Activated naive CD8-positive, alpha-beta T cell (primary cell): ENCODE data around the gene PPP1R14C.
"Not testable (repeated sequence)": the region's sequence is repeated elsewhere in the genome, so short reads cannot be mapped to it uniquely, and the experiment has no call there.

ENCODE experiments used
- H3K27ac Mint-ChIP-seq: one replicate; pipeline ENCODE4 v1.8.0; 2021; ENCODE audit warnings: mixed read lengths
- H3K27me3 Mint-ChIP-seq: one replicate; pipeline ENCODE4 v1.8.0; 2021; ENCODE audit warnings: mixed read lengths
- H3K36me3 Mint-ChIP-seq: one replicate; pipeline ENCODE4 v1.8.0; 2021; ENCODE audit warnings: mixed read lengths
- H3K4me1 Mint-ChIP-seq: one replicate; pipeline ENCODE4 v1.8.0; 2021; ENCODE audit warnings: low read depth, mixed read lengths
- H3K4me3 Mint-ChIP-seq: one replicate; pipeline ENCODE4 v1.8.0; 2021; ENCODE audit warnings: mild to moderate bottlenecking, mixed read lengths
- H3K9me3 Mint-ChIP-seq: one replicate; pipeline ENCODE4 v1.8.0; 2021; ENCODE audit warnings: low read depth, mixed read lengths

The PPP1R14C gene

GRCh38 chr6:150186129-150186898, 43.5 kb downstream of the PPP1R14C start:
- Mint-ChIP-seq H3K4me1 (no peaks in the 10 kb centered on the region), H3K4me3 (no peak overlapping the region), H3K27me3 (peaks cover 8% of the 10 kb centered on the region), H3K27ac (no peak overlapping the region), H3K9me3 (no peaks in the 10 kb centered on the region), H3K36me3 (no peaks in the 10 kb centered on the region)

GRCh38 chr6:150187433-150187832, 44.6 kb downstream of the PPP1R14C start:
- H3K9me3 Mint-ChIP-seq, H3K4me3 Mint-ChIP-seq, H3K4me1 Mint-ChIP-seq, H3K27me3 Mint-ChIP-seq, H3K36me3 Mint-ChIP-seq, H3K27ac Mint-ChIP-seq: not testable (repeated sequence)

DNA sequence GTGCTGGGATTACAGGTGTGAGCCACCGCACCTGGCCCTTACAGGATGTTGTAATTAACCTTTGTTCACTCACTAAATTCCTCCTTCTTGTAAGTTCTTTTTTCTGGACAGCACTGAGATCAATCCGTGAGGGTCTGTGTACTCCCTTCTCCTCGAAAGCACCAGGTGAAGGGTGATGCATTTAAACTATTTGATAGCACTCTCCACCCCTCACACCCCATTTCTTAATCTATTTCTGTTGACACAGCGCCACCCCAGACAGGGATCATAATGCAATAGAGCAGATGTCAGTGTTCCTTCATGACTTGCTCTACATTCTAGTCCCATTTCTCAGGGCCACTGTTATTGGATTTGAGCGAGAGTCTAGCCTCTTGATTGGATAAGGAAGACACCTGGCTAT, 46.3 kb downstream of the PPP1R14C start:
- peaks cover 9% of the 10 kb centered on the region for H3K27me3 Mint-ChIP-seq
- no peaks in the 10 kb centered on the region for H3K9me3 Mint-ChIP-seq
- H3K36me3 Mint-ChIP-seq: no peaks in the 10 kb centered on the region
- no peak overlapping the region for H3K4me3 Mint-ChIP-seq
- H3K4me1 Mint-ChIP-seq: no peaks in the 10 kb centered on the region
- H3K27ac Mint-ChIP-seq: no peak overlapping the region

DNA sequence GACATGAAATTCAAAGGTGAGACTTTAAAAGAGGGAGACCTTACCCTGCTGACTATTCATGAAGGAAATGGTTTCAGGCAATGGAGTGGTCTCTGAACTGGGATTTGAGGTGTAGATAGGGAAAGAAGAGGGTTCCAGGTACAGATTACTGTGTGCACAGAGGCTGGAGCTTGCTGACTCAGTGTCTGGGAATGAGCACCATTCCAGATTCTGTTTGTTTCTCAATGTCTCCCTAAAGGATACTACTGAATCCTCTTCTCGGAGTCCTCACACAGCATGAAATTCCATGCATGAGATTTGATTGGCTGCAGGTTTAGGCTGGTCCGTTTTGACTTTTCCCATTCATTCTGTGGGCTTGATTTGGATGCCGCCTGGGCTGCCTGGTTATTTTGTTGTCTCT, 49.0 kb downstream of the PPP1R14C start:
- Mint-ChIP-seq H3K27me3 (peaks cover 10% of the 10 kb centered on the region), H3K27ac (no peak overlapping the region), H3K9me3 (no peaks in the 10 kb centered on the region), H3K36me3 (no peaks in the 10 kb centered on the region), H3K4me3 (no peak overlapping the region), H3K4me1 (no peaks in the 10 kb centered on the region)

- Mint-ChIP-seq H3K27ac (no peak overlapping the region), H3K4me3 (no peak overlapping the region), H3K4me1 (no peaks in the 10 kb centered on the region), H3K27me3 (peaks cover 11% of the 10 kb centered on the region), H3K9me3 (no peaks in the 10 kb centered on the region), H3K36me3 (no peaks in the 10 kb centered on the region)
Measured at GRCh38 chr6:150194195-150194594, 51.4 kb downstream of the PPP1R14C start.

DNA sequence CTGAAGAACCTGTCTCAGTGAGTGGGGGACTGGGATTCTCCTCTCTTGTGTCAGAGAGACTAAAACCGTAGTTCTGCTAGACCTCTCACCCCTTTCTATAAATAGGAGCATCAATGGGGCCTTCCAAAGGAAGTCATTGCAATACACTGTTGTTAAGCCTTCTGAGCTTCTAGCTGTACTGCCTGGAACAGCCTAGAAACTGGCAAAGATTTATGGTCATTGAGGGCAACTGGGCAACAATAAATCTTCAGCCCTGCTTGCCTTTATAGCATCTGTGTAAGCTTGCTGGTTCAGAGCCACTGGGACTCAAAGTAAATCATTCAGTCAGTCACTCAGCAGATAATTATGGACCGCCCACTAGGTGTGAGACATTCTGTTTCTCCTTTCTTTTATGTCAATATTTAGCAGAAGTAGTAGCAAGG, 53.2 kb downstream of the PPP1R14C start:
- Mint-ChIP-seq H3K9me3 (no peaks in the 10 kb centered on the region), H3K27me3 (peaks cover 11% of the 10 kb centered on the region), H3K36me3 (no peaks in the 10 kb centered on the region), H3K27ac (no peak overlapping the region), H3K4me3 (no peak overlapping the region), H3K4me1 (no peaks in the 10 kb centered on the region)

- Mint-ChIP-seq H3K9me3 (no peaks in the 10 kb centered on the region), H3K27me3 (peaks cover 7% of the 10 kb centered on the region), H3K27ac (no peak overlapping the region)
Measured at GRCh38 chr6:150196942-150197745, 54.3 kb downstream of the PPP1R14C start.

GRCh38 chr6:150198532-150198931, 55.7 kb downstream of the PPP1R14C start:
- no peak overlapping the region for H3K4me3 Mint-ChIP-seq

More at GRCh38 chr6:150196942-150197745, 54.3 kb downstream of the PPP1R14C start:
- H3K4me1 Mint-ChIP-seq: no peaks in the 10 kb centered on the region
- H3K36me3 Mint-ChIP-seq: no peaks in the 10 kb centered on the region
- H3K4me3 Mint-ChIP-seq: no peak overlapping the region

GRCh38 chr6:150199241-150199640, 56.4 kb downstream of the PPP1R14C start:
- Mint-ChIP-seq H3K9me3 (no peaks in the 10 kb centered on the region), H3K4me1 (no peaks in the 10 kb centered on the region), H3K27me3 (peaks cover 7% of the 10 kb centered on the region), H3K36me3 (no peaks in the 10 kb centered on the region), H3K27ac (no peak overlapping the region), H3K4me3 (no peak overlapping the region)

More at GRCh38 chr6:150198532-150198931, 55.7 kb downstream of the PPP1R14C start:
- Mint-ChIP-seq H3K36me3 (no peaks in the 10 kb centered on the region), H3K27ac (no peak overlapping the region), H3K9me3 (no peaks in the 10 kb centered on the region), H3K27me3 (peaks cover 7% of the 10 kb centered on the region), H3K4me1 (no peaks in the 10 kb centered on the region)

DNA sequence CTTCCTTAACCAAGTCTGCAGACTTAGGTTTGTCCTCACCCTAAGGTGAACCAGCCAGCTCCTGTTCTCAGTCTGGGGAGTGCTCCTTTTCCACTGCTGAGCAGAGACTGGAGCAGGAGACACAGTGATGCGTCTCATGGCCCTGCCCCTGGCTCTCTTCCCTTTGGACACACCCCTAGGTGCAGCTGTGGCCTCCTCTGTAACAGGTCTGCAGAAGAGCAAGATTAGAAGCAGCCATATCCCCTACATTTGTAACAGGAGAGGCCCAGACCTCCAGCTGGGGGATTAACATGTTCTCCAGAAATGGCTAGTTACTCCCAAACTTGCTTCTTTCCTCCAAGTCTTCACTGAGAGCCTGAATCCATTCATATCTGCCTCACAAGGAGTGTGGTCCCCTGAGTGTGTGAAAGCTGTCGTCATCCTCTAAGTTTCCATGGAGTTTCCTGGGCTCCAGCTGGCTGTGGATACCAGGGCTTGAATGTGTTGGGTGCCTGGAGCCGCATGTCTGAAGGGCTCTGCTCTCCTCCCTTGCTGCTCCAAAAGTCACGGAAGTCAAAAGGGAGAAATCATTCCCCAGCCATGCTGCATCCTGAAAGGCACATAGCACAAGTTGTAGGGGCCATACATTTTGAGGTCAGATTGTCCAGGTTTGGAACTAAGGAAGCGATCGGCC, 57.7 kb downstream of the PPP1R14C start:
- Mint-ChIP-seq H3K4me3 (no peak overlapping the region), H3K27ac (no peak overlapping the region), H3K9me3 (no peaks in the 10 kb centered on the region), H3K4me1 (no peaks in the 10 kb centered on the region), H3K36me3 (no peaks in the 10 kb centered on the region), H3K27me3 (peaks cover 6% of the 10 kb centered on the region)

- H3K27ac Mint-ChIP-seq: no peak overlapping the region
- no peak overlapping the region for H3K4me3 Mint-ChIP-seq
- no peaks in the 10 kb centered on the region for H3K9me3 Mint-ChIP-seq
- H3K36me3 Mint-ChIP-seq: no peaks in the 10 kb centered on the region
- H3K4me1 Mint-ChIP-seq: no peaks in the 10 kb centered on the region
- H3K27me3 Mint-ChIP-seq: peaks cover 7% of the 10 kb centered on the region
Measured at GRCh38 chr6:150201285-150201684, 58.4 kb downstream of the PPP1R14C start.

DNA sequence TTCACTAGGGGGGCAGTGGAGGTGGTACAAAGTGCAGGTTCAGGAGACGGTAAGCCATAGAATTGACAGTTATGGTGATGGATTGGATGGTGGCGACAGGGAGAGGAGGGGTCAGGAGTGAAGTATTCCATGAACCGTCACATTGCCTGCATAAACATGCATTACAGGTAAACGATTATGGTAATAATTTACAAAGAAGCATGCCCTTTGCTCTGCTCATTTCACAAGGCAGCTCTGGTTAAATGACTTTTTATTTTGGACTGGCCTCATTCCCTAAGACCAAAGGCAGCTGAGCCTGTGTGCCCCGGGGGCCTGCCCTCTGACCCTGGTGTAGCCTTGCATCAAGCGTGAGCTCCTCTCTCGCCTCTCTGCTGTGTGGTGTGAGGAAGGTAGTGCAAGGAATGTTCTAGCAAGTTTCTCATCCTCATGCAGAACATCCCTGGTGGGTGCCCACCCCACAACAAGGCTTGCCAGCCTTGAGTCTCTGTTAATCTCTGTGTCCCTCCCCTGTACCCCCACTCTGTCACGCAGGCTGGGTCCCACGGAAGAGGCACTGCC, 59.0 kb downstream of the PPP1R14C start:
- H3K36me3 Mint-ChIP-seq: no peaks in the 10 kb centered on the region
- peaks cover 7% of the 10 kb centered on the region for H3K27me3 Mint-ChIP-seq
- no peak overlapping the region for H3K27ac Mint-ChIP-seq
- no peaks in the 10 kb centered on the region for H3K4me1 Mint-ChIP-seq
- no peak overlapping the region for H3K4me3 Mint-ChIP-seq
- no peaks in the 10 kb centered on the region for H3K9me3 Mint-ChIP-seq

DNA sequence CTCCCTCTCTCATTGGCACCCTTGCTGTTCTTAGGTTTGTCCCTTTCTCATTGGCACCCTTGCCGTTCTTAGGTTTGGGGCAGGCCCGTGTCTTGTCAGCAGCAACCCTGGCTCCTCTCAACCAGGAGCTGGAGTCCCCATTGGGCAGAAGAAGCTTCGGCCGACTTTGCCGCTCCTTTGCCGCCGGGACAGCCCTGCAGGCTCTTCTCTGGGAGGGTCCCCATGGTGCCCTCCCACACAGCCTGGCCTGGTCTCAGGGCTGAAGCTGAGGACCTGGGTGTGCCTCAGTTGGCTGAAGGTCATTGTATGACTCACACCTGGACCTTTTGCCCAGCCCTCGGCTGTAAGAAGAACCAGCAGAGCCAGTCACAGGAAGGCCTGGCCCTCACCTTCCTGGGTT, 59.6 kb downstream of the PPP1R14C start:
- H3K9me3 Mint-ChIP-seq: no peaks in the 10 kb centered on the region
- H3K27ac Mint-ChIP-seq: no peak overlapping the region
- H3K4me1 Mint-ChIP-seq: no peaks in the 10 kb centered on the region
- H3K27me3 Mint-ChIP-seq: peaks cover 5% of the 10 kb centered on the region
- H3K4me3 Mint-ChIP-seq: no peak overlapping the region
- no peaks in the 10 kb centered on the region for H3K36me3 Mint-ChIP-seq

DNA sequence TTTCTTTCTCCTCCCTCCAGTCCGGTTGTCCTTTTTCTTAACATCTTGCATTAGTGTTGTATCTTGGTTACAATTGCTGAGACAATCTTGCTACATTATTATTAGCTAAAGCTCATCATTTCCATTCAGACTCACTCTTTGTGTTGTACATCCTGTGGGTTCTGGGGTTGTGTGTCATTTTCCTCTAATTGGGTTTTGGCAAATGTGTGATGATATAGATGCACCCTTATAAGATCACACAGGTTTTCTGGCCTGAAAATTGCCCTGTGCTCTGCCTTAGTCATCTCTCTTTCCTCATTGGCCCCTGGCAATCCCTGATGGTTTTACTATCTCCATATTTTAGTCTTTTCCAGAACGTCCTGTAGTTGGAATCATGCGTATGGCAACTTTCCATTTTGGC, 60.1 kb downstream of the PPP1R14C start:
- peaks cover 5% of the 10 kb centered on the region for H3K27me3 Mint-ChIP-seq
- no peak overlapping the region for H3K4me3 Mint-ChIP-seq
- H3K36me3 Mint-ChIP-seq: no peaks in the 10 kb centered on the region
- H3K9me3 Mint-ChIP-seq: no peaks in the 10 kb centered on the region
- H3K27ac Mint-ChIP-seq: no peak overlapping the region
- no peaks in the 10 kb centered on the region for H3K4me1 Mint-ChIP-seq

GRCh38 chr6:150203378-150203777, 60.5 kb downstream of the PPP1R14C start:
- H3K27me3 Mint-ChIP-seq: peaks cover 5% of the 10 kb centered on the region
- H3K9me3 Mint-ChIP-seq: no peaks in the 10 kb centered on the region
- no peaks in the 10 kb centered on the region for H3K4me1 Mint-ChIP-seq
- H3K4me3 Mint-ChIP-seq: no peak overlapping the region
- no peaks in the 10 kb centered on the region for H3K36me3 Mint-ChIP-seq
- H3K27ac Mint-ChIP-seq: no peak overlapping the region
